ENCODE results near the gene OR5B17.

OR5B17 gene

DNA sequence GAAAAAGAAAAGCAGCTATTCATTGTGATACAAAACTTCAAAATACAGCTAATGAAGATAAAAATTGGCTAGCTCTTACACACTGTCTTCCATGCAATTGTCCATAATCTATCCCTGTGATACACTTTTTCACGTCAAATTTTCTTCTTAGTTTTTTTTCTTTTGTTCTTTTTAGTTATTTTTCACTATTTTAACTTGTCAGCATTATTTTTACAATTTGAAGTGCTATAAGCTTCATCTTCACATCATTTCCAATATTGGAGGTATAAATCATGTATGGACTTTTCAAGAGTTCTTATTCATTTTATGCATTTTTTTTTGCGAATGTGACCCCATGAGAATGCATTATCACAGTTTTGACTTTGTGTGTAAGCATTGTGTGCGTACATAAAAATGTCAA, 4.1 kb downstream of the OR5B17 start (continued):
- no peak for TF ChIP-seq ZNF16 (tag by site-specific recombination; IDR thresholded peaks at IDR 0.05; ENCODE audit: low read depth)
- TF ChIP-seq ZNF324 (tag by site-specific recombination; IDR thresholded peaks at IDR 0.05) = no peak
- no peak for TF ChIP-seq ZNF341 (tag by site-specific recombination; IDR thresholded peaks at IDR 0.05; ENCODE audit: low read depth)
- no peak for TF ChIP-seq ZNF555 (tag by site-specific recombination; conservative IDR thresholded peaks at IDR 0.05)
- no peak for TF ChIP-seq SCRT1 (tag by site-specific recombination; IDR thresholded peaks at IDR 0.05; ENCODE audit: borderline replicate concordance)
- TF ChIP-seq ZNF792 (tag by site-specific recombination; IDR thresholded peaks at IDR 0.05) = no peak
- no peak for TF ChIP-seq AEBP2 (tag by site-specific recombination; IDR thresholded peaks at IDR 0.05; ENCODE audit: borderline replicate concordance)
- no peak for TF ChIP-seq PBX3 (CRISPR knock-in tag; IDR thresholded peaks at IDR 0.05)
- TF ChIP-seq, protein P1, sequence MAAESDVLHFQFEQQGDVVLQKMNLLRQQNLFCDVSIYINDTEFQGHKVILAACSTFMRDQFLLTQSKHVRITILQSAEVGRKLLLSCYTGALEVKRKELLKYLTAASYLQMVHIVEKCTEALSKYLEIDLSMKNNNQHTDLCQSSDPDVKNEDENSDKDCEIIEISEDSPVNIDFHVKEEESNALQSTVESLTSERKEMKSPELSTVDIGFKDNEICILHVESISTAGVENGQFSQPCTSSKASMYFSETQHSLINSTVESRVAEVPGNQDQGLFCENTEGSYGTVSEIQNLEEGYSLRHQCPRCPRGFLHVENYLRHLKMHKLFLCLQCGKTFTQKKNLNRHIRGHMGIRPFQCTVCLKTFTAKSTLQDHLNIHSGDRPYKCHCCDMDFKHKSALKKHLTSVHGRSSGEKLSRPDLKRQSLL (tag by site-specific recombination; IDR thresholded peaks at IDR 0.05) = no peak
- no peak for TF ChIP-seq ZNF558 (tag by site-specific recombination; IDR thresholded peaks at IDR 0.05)
- no peak for TF ChIP-seq KLF7 (tag by site-specific recombination; IDR thresholded peaks at IDR 0.05; ENCODE audit: borderline replicate concordance)
- TF ChIP-seq GLI4 (tag by site-specific recombination; IDR thresholded peaks at IDR 0.05) = no peak
- no peak for TF ChIP-seq ZNF624 (tag by site-specific recombination; IDR thresholded peaks at IDR 0.05)

DNA sequence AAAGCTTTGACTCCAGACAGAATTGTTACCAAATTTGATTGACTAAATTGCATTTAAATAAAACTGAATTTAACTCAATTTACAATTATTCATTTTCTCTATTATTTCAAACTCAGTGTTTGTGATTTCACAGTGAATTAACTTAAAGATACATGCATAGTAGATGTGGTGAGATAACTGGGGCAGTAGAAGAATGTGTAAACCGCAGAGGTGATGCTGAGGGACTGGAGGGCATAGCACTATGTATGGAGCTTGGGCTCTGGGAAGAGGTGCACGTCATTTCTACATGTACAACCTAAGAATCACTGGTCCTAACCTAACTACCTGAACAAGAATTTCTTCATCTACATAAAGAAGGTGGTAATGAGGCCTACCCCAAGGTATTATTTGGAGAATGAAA, 13.7 kb downstream of the OR5B17 start:
- no peak overlapping the region for H3K4me3 ChIP-seq (ENCODE audit: low read depth, low read length)
- TF ChIP-seq ZNF658 (tag by site-specific recombination; IDR thresholded peaks at IDR 0.05) = no peak
- TF ChIP-seq WT1 (tag by site-specific recombination; IDR thresholded peaks at IDR 0.05) = no peak
- no peak for TF ChIP-seq ZNF362 (tag by site-specific recombination; IDR thresholded peaks at IDR 0.05)
- no peak for TF ChIP-seq OVOL3 (tag by site-specific recombination; IDR thresholded peaks at IDR 0.05)
- TF ChIP-seq, protein P2, sequence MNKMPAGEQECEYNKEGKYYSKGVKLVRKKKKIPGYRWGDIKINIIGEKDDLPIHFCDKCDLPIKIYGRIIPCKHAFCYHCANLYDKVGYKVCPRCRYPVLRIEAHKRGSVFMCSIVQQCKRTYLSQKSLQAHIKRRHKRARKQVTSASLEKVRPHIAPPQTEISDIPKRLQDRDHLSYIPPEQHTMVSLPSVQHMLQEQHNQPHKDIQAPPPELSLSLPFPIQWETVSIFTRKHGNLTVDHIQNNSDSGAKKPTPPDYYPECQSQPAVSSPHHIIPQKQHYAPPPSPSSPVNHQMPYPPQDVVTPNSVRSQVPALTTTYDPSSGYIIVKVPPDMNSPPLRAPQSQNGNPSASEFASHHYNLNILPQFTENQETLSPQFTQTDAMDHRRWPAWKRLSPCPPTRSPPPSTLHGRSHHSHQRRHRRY (tag by site-specific recombination; IDR thresholded peaks at IDR 0.05) = no peak
- TF ChIP-seq ZNF791 (tag by site-specific recombination; IDR thresholded peaks at IDR 0.05) = no peak
- no peak for TF ChIP-seq YY2 (tag by site-specific recombination; IDR thresholded peaks at IDR 0.05)
- TF ChIP-seq TCF7L2 (IDR thresholded peaks at IDR 0.05; ENCODE audit: borderline replicate concordance, low read depth, low read length) = no peak
- no peak for TF ChIP-seq ZNF423 (tag by site-specific recombination; IDR thresholded peaks at IDR 0.05)
- CTCF ChIA-PET = no interaction called here
- H3K27ac ChIP-seq (ENCODE audit: extremely low read depth, low read depth, low read length) = no peak overlapping the region
- no peaks in the 10 kb centered on the region for H3K4me1 ChIP-seq (ENCODE audit: control insufficient read depth, insufficient read depth, low read length)
- no peaks in the 10 kb centered on the region for H3K36me3 ChIP-seq (ENCODE audit: control insufficient read depth in 2 of 2, insufficient read depth in 1 of 2, low read length in 2 of 2)
- POLR2A ChIA-PET = no interaction called here
- H3K9me3 ChIP-seq (ENCODE audit: control insufficient read depth, insufficient read depth, low read depth, low read length) = no peaks in the 10 kb centered on the region

Data from HEK293 (cell line).